ENCODE data around the gene MRGPRX2. TPM values are rescaled to one million over a fixed set of nuclear protein-coding genes. Genes with fewer than 3 reads are reported as not detected.

The MRGPRX2 gene
- total RNA-seq, 4 donors from 2014 or later, result 0.13 to 0.49 TPM; not detected in 2

GRCh38 chr11:19055016-19055415 is 5.5 kb downstream of the MRGPRX2 start:
- no peak for TF ChIP-seq CTCF (IDR thresholded peaks at IDR 0.05)
- no peak for TF ChIP-seq POLR2A (IDR thresholded peaks at IDR 0.05)
- DNase-seq (ENCODE audit: low spot score in 2 of 2), result no peak
- H3K4me3 ChIP-seq (ENCODE audit: low read depth, poor library complexity, severe bottlenecking), result no peak overlapping the region
- intact Hi-C loops (cut with DNase I; ENCODE audit: low total_unique reads), result no loop called here
- WGBS, 2 donors, result 85 to 91% methylated on average over 3 of the region's 3 CpGs

GRCh38 chr11:19053909-19054308 is 6.6 kb downstream of the MRGPRX2 start:
- 67 to 77% methylated on average over 1 of the region's 1 CpG for WGBS, 2 donors
- intact Hi-C loops (cut with DNase I; ENCODE audit: low total_unique reads), result no loop called here
- DNase-seq (ENCODE audit: low spot score in 2 of 2), result no peak
- TF ChIP-seq CTCF (IDR thresholded peaks at IDR 0.05) (no peak), POLR2A (IDR thresholded peaks at IDR 0.05) (no peak)
- no peak overlapping the region for H3K4me3 ChIP-seq (ENCODE audit: low read depth, poor library complexity, severe bottlenecking)

DNA sequence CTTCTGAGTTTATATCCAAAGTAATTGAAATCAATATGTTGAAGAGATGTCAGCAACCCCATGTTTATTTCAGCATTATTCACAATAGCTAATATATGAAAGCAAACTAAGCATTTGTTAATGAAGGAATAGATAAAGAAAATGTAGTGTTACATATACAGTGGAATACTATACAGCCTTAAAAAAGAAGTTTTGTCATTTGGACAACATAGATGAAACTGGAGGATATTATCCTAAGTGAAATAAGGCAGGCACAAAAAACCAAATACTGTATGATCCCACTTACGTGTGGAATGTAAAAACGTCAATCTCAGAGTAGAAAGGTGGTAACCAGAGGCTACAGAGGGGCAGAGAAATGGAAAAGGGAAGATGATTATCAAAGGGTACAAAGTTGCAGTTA is 10.2 kb downstream of the MRGPRX2 start:
- TF ChIP-seq POLR2A (IDR thresholded peaks at IDR 0.05) (no peak), CTCF (IDR thresholded peaks at IDR 0.05) (no peak)
- 56 to 75% methylated on average over 2 of the region's 2 CpGs for WGBS, 2 donors
- no peak overlapping the region for H3K4me3 ChIP-seq (ENCODE audit: low read depth, poor library complexity, severe bottlenecking)
- DNase-seq (ENCODE audit: low spot score in 2 of 2), result no peak
- intact Hi-C loops (cut with DNase I; ENCODE audit: low total_unique reads), result no loop called here

DNA sequence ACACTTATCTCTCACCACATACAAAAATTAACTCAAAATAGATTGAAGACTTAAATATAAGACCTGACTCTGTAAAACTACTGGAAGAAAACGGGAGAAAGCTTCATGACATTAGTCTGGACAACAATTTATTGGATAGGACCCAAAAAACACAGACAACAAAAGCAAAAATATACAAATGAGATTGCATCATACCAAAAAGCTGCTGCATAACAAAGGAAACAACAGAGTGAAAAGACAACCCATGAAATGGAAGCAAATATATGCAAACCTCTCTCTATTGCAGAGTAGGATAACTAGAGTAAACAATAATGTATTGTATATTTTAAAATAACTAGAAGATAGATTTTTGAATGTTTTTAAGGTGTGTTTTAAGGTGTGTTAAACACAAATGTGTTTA is 11.2 kb downstream of the MRGPRX2 start:
- 30 to 36% methylated on average over 1 of the region's 1 CpG for WGBS, 2 donors
- no peak overlapping the region for H3K4me3 ChIP-seq (ENCODE audit: low read depth, poor library complexity, severe bottlenecking)
- no peak for DNase-seq (ENCODE audit: low spot score in 2 of 2)
- intact Hi-C loops (cut with DNase I; ENCODE audit: low total_unique reads), result no loop called here
- TF ChIP-seq CTCF (IDR thresholded peaks at IDR 0.05), result no peak
- TF ChIP-seq POLR2A (IDR thresholded peaks at IDR 0.05), result no peak

DNA sequence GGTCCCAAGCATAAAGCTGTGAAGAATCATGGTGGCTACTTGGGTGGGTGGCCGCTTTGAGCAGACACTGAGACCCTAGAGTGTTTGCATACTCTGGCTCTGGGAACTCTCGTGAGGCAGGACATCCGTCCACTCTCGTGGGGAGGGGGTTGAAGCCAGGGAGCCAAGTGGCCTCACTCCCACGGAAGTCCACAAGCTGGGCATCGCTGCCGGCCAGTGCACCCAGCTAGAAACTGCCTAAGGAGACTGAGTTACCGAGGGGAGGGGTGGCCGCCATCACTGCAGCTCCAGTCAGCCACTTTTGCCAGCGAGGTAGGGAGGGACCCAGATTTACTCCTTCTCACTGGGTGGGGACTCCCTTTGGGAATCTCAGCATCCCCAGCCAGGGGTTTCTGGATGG is 20.5 kb downstream of the MRGPRX2 start:
- 81 to 87% methylated on average over 9 of the region's 10 CpGs for WGBS, 2 donors
- TF ChIP-seq POLR2A (IDR thresholded peaks at IDR 0.05), result no peak
- TF ChIP-seq CTCF (IDR thresholded peaks at IDR 0.05), result no peak
- H3K4me3 ChIP-seq (ENCODE audit: low read depth, poor library complexity, severe bottlenecking), result no peak overlapping the region
- intact Hi-C loops (cut with DNase I; ENCODE audit: low total_unique reads), result no loop called here
- no peak for DNase-seq (ENCODE audit: low spot score in 2 of 2)

DNA sequence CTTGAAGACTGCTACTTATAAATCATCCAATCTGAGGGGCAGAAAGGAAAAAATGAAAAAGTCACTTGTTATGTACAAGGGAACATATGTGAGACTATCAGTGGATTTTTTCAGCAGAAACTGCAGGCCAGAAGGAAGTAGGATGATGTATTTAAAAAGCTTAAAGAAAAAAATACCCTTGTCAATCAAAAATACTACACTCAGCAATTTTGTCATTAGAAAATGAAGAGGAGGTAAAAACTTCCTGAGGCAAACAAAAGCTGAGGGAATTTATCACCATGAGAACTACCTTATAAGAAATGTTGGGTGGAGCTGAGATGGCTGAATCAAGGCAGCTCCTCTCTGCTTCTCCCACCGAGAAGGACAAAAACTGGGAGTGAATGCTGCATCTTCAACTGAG is 21.1 kb downstream of the MRGPRX2 start:
- H3K4me3 ChIP-seq (ENCODE audit: low read depth, poor library complexity, severe bottlenecking), result no peak overlapping the region
- DNase-seq (ENCODE audit: low spot score in 2 of 2), result no peak
- intact Hi-C loops (cut with DNase I; ENCODE audit: low total_unique reads), result no loop called here
- TF ChIP-seq CTCF (IDR thresholded peaks at IDR 0.05) (no peak), POLR2A (IDR thresholded peaks at IDR 0.05) (no peak)
- 75 to 93% methylated on average over 1 of the region's 1 CpG for WGBS, 2 donors
